SKM-1 treated with dmso at 0.1 percent for 144 hours (cell line): ENCODE measurements around the gene ZNF473.

Source experiments
- DNase-seq: peaks from one replicate; lab custom pipeline; 2025; ENCODE audit not compliant: unreplicated experiment; lab: John Stamatoyannopoulos, UW

ZNF473 gene

GRCh38 chr19:50003254-50003788, 22.5 kb upstream of the ZNF473 start:
- no peak for DNase-seq

- peak; percentile 16 for DNase-seq
These were observed 21.9 kb upstream of the ZNF473 start for GRCh38 chr19:50003810-50004419.

GRCh38 chr19:50005428-50005827, 20.4 kb upstream of the ZNF473 start:
- DNase-seq = no peak

GRCh38 chr19:50007170-50007569, 18.6 kb upstream of the ZNF473 start:
- DNase-seq = no peak

- DNase-seq = no peak
These were observed 17.9 kb upstream of the ZNF473 start for GRCh38 chr19:50007947-50008346.

- no peak for DNase-seq
These were observed 17.3 kb upstream of the ZNF473 start for GRCh38 chr19:50008532-50008931.

- no peak for DNase-seq
These were observed 9.5 kb upstream of the ZNF473 start for GRCh38 chr19:50016225-50016807.

GRCh38 chr19:50020481-50020880, 5.3 kb upstream of the ZNF473 start:
- no peak for DNase-seq

GRCh38 chr19:50022823-50023222, 3.0 kb upstream of the ZNF473 start:
- DNase-seq = no peak

- DNase-seq = no peak
These were observed 1.1 kb upstream of the ZNF473 start for GRCh38 chr19:50024719-50025021.

- DNase-seq = peak; percentile 86
These were observed 597 bp upstream of the ZNF473 start, which contains the start of gene VRK3 for GRCh38 chr19:50025022-50025793. TSS of gene VRK3 (minus strand) at chr19:50025372. CDS start at chr19:50016162, 9,210 bp downstream.

GRCh38 chr19:50026550-50026906, 723 bp downstream of the ZNF473 start:
- DNase-seq = no peak

GRCh38 chr19:50030225-50030624, 4.4 kb downstream of the ZNF473 start:
- DNase-seq = no peak

GRCh38 chr19:50030937-50031336, 5.1 kb downstream of the ZNF473 start:
- DNase-seq = no peak

- DNase-seq = no peak
These were observed 11.1 kb downstream of the ZNF473 start for GRCh38 chr19:50036908-50037307.

- DNase-seq = no peak
These were observed 14.2 kb downstream of the ZNF473 start for GRCh38 chr19:50039968-50040367.

GRCh38 chr19:50040967-50041366, 15.2 kb downstream of the ZNF473 start:
- no peak for DNase-seq

GRCh38 chr19:50042363-50043024, 16.7 kb downstream of the ZNF473 start:
- DNase-seq = no peak

GRCh38 chr19:50043967-50044366, 18.2 kb downstream of the ZNF473 start:
- DNase-seq = no peak

- no peak for DNase-seq
These were observed 19.1 kb downstream of the ZNF473 start for GRCh38 chr19:50044922-50045321.

- DNase-seq = no peak
These were observed 21.1 kb downstream of the ZNF473 start for GRCh38 chr19:50046649-50047503.
